ENCODE results near the gene SLC45A1.

The SLC45A1 gene

GRCh38 chr1:8358897-8359616, 41.1 kb downstream of the SLC45A1 start:
- no peak overlapping the region for H3K27ac ChIP-seq (ENCODE audit: low read depth, low read length)
- peaks cover 2 to 25% (median 23%) of the 10 kb centered on the region in 5 donors for H3K4me1 ChIP-seq (ENCODE audit: control insufficient read depth in 5 of 5, insufficient read depth in 5 of 5, low read length in 5 of 5)
- peaks cover 0 to 95% (median 90%) of the 10 kb centered on the region in 5 donors for H3K36me3 ChIP-seq (ENCODE audit: control insufficient read depth in 5 of 5, insufficient read depth in 5 of 5, low read length in 5 of 5)
- no peaks in the 10 kb centered on the region for H3K27me3 ChIP-seq (ENCODE audit: control insufficient read depth in 5 of 5, insufficient read depth in 4 of 5, low read length in 5 of 5)
- no peak overlapping the region for H3K9ac ChIP-seq (ENCODE audit: low read length in 5 of 5)
- H3K4me3 ChIP-seq (ENCODE audit: low read depth in 1 of 5, low read length in 5 of 5), result no peak overlapping the region
- no peaks in the 10 kb centered on the region for H3K9me3 ChIP-seq (ENCODE audit: control insufficient read depth in 5 of 5, low read length in 5 of 5)

- Histone ChIP-seq H3K27ac (ENCODE audit: low read depth, low read length) (no peak overlapping the region), H3K36me3 (ENCODE audit: control insufficient read depth in 5 of 5, insufficient read depth in 5 of 5, low read length in 5 of 5) (peaks cover 0 to 95% (median 92%) of the 10 kb centered on the region in 5 donors), H3K4me1 (ENCODE audit: control insufficient read depth in 5 of 5, insufficient read depth in 5 of 5, low read length in 5 of 5) (peaks cover 2 to 31% (median 26%) of the 10 kb centered on the region in 5 donors), H3K27me3 (ENCODE audit: control insufficient read depth in 5 of 5, insufficient read depth in 4 of 5, low read length in 5 of 5) (no peaks in the 10 kb centered on the region), H3K9me3 (ENCODE audit: control insufficient read depth in 5 of 5, low read length in 5 of 5) (no peaks in the 10 kb centered on the region), H3K4me3 (ENCODE audit: low read depth in 1 of 5, low read length in 5 of 5) (no peak overlapping the region), H3K9ac (ENCODE audit: low read length in 5 of 5) (no peak overlapping the region)
These were observed 41.9 kb downstream of the SLC45A1 start for GRCh38 chr1:8359617-8360481.

- Histone ChIP-seq H3K4me1 (ENCODE audit: control insufficient read depth in 5 of 5, insufficient read depth in 5 of 5, low read length in 5 of 5) (peaks cover 2 to 30% (median 24%) of the 10 kb centered on the region in 5 donors), H3K4me3 (ENCODE audit: low read depth in 1 of 5, low read length in 5 of 5) (no peak overlapping the region), H3K27ac (ENCODE audit: low read depth, low read length) (no peak overlapping the region), H3K27me3 (ENCODE audit: control insufficient read depth in 5 of 5, insufficient read depth in 4 of 5, low read length in 5 of 5) (no peaks in the 10 kb centered on the region), H3K9ac (ENCODE audit: low read length in 5 of 5) (no peak overlapping the region), H3K9me3 (ENCODE audit: control insufficient read depth in 5 of 5, low read length in 5 of 5) (no peaks in the 10 kb centered on the region), H3K36me3 (ENCODE audit: control insufficient read depth in 5 of 5, insufficient read depth in 5 of 5, low read length in 5 of 5) (peaks cover 2 to 95% (median 91%) of the 10 kb centered on the region in 5 donors)
These were observed 42.7 kb downstream of the SLC45A1 start for GRCh38 chr1:8360493-8361197.

- H3K9ac ChIP-seq (ENCODE audit: low read length in 5 of 5), result no peak overlapping the region
- peaks cover 2 to 27% (median 24%) of the 10 kb centered on the region in 5 donors for H3K4me1 ChIP-seq (ENCODE audit: control insufficient read depth in 5 of 5, insufficient read depth in 5 of 5, low read length in 5 of 5)
These were observed 43.4 kb downstream of the SLC45A1 start for GRCh38 chr1:8361198-8361849.

GRCh38 chr1:8362701-8363101, 44.8 kb downstream of the SLC45A1 start:
- Histone ChIP-seq H3K27ac (ENCODE audit: low read depth, low read length) (peak overlapping the region; percentile 17), H3K9ac (ENCODE audit: low read length in 5 of 5) (no peak overlapping the region), H3K4me3 (ENCODE audit: low read depth in 1 of 5, low read length in 5 of 5) (no peak overlapping the region), H3K4me1 (ENCODE audit: control insufficient read depth in 5 of 5, insufficient read depth in 5 of 5, low read length in 5 of 5) (peaks cover 4 to 36% (median 29%) of the 10 kb centered on the region in 5 donors), H3K9me3 (ENCODE audit: control insufficient read depth in 5 of 5, low read length in 5 of 5) (no peaks in the 10 kb centered on the region), H3K36me3 (ENCODE audit: control insufficient read depth in 5 of 5, insufficient read depth in 5 of 5, low read length in 5 of 5) (peaks cover 2 to 84% (median 80%) of the 10 kb centered on the region in 5 donors), H3K27me3 (ENCODE audit: control insufficient read depth in 5 of 5, insufficient read depth in 4 of 5, low read length in 5 of 5) (no peaks in the 10 kb centered on the region)

More at GRCh38 chr1:8361198-8361849, 43.4 kb downstream of the SLC45A1 start:
- H3K27ac ChIP-seq (ENCODE audit: low read depth, low read length), result no peak overlapping the region
- H3K36me3 ChIP-seq (ENCODE audit: control insufficient read depth in 5 of 5, insufficient read depth in 5 of 5, low read length in 5 of 5), result peaks cover 2 to 95% (median 91%) of the 10 kb centered on the region in 5 donors
- H3K9me3 ChIP-seq (ENCODE audit: control insufficient read depth in 5 of 5, low read length in 5 of 5), result no peaks in the 10 kb centered on the region
- no peak overlapping the region for H3K4me3 ChIP-seq (ENCODE audit: low read depth in 1 of 5, low read length in 5 of 5)
- H3K27me3 ChIP-seq (ENCODE audit: control insufficient read depth in 5 of 5, insufficient read depth in 4 of 5, low read length in 5 of 5), result no peaks in the 10 kb centered on the region

- H3K4me3 ChIP-seq (ENCODE audit: low read depth in 1 of 5, low read length in 5 of 5), result no peak overlapping the region
- peak overlapping the region in 2 of 5 donors; percentile 9 to 43 for H3K9ac ChIP-seq (ENCODE audit: low read length in 5 of 5)
- H3K27ac ChIP-seq (ENCODE audit: low read depth, low read length), result peak overlapping the region; percentile 23
- H3K27me3 ChIP-seq (ENCODE audit: control insufficient read depth in 5 of 5, insufficient read depth in 4 of 5, low read length in 5 of 5), result no peaks in the 10 kb centered on the region
- H3K4me1 ChIP-seq (ENCODE audit: control insufficient read depth in 5 of 5, insufficient read depth in 5 of 5, low read length in 5 of 5), result peaks cover 5 to 39% (median 32%) of the 10 kb centered on the region in 5 donors
- H3K9me3 ChIP-seq (ENCODE audit: control insufficient read depth in 5 of 5, low read length in 5 of 5), result no peaks in the 10 kb centered on the region
- peaks cover 2 to 78% (median 74%) of the 10 kb centered on the region in 5 donors for H3K36me3 ChIP-seq (ENCODE audit: control insufficient read depth in 5 of 5, insufficient read depth in 5 of 5, low read length in 5 of 5)
These were observed 45.4 kb downstream of the SLC45A1 start for GRCh38 chr1:8363186-8363766.

- Histone ChIP-seq H3K4me1 (ENCODE audit: control insufficient read depth in 5 of 5, insufficient read depth in 5 of 5, low read length in 5 of 5) (peaks cover 5 to 44% (median 36%) of the 10 kb centered on the region in 5 donors), H3K27ac (ENCODE audit: low read depth, low read length) (peak overlapping the region; percentile 23), H3K9ac (ENCODE audit: low read length in 5 of 5) (peak overlapping the region in 1 of 5 donors; percentile 43), H3K4me3 (ENCODE audit: low read depth in 1 of 5, low read length in 5 of 5) (no peak overlapping the region), H3K36me3 (ENCODE audit: control insufficient read depth in 5 of 5, insufficient read depth in 5 of 5, low read length in 5 of 5) (peaks cover 2 to 73% (median 69%) of the 10 kb centered on the region in 5 donors), H3K9me3 (ENCODE audit: control insufficient read depth in 5 of 5, low read length in 5 of 5) (no peaks in the 10 kb centered on the region), H3K27me3 (ENCODE audit: control insufficient read depth in 5 of 5, insufficient read depth in 4 of 5, low read length in 5 of 5) (no peaks in the 10 kb centered on the region)
These were observed 45.9 kb downstream of the SLC45A1 start for GRCh38 chr1:8363767-8364301.

GRCh38 chr1:8364528-8365442, 46.9 kb downstream of the SLC45A1 start:
- Histone ChIP-seq H3K9ac (ENCODE audit: low read length in 5 of 5) (peak overlapping the region in 2 of 5 donors; percentile 26 to 46), H3K4me3 (ENCODE audit: low read depth in 1 of 5, low read length in 5 of 5) (no peak overlapping the region), H3K27me3 (ENCODE audit: control insufficient read depth in 5 of 5, insufficient read depth in 4 of 5, low read length in 5 of 5) (no peaks in the 10 kb centered on the region), H3K9me3 (ENCODE audit: control insufficient read depth in 5 of 5, low read length in 5 of 5) (no peaks in the 10 kb centered on the region), H3K36me3 (ENCODE audit: control insufficient read depth in 5 of 5, insufficient read depth in 5 of 5, low read length in 5 of 5) (peaks cover 2 to 63% (median 59%) of the 10 kb centered on the region in 5 donors), H3K4me1 (ENCODE audit: control insufficient read depth in 5 of 5, insufficient read depth in 5 of 5, low read length in 5 of 5) (peaks cover 5 to 51% (median 42%) of the 10 kb centered on the region in 5 donors), H3K27ac (ENCODE audit: low read depth, low read length) (peak overlapping the region; percentile 23)

All from subcutaneous abdominal adipose tissue (tissue), 5 donors.